NCI-H2107 (cell line): ENCODE measurements around the gene FAM181A.

Source experiments
- DNase-seq: peaks from one replicate; lab custom pipeline; 2025; lab: John Stamatoyannopoulos, UW

FAM181A gene

GRCh38 chr14:93978735-93979134 is 51.6 kb downstream of the FAM181A start:
- no peak for DNase-seq
